ENCODE measurements around the gene ILKAP.

GRCh38 chr2:238165288-238165921 lies 38.1 kb downstream of the ILKAP start:
- TF ChIP-seq TAF1 (IDR thresholded peaks at IDR 0.05; ENCODE audit: low read depth, low read length) (no peak), POLR2A (IDR thresholded peaks at IDR 0.05; ENCODE audit: low read depth, low read length) (no peak), POLR2AphosphoS5 (IDR thresholded peaks at IDR 0.05; ENCODE audit: low read depth, low read length) (no peak), POU2F2 (IDR thresholded peaks at IDR 0.05; ENCODE audit: low read depth, low read length) (no peak)
